Activated CD4-positive, alpha-beta T cell treated with anti-CD3 and anti-CD28 coated beads for 36 hours (primary cell): ENCODE measurements around the gene SYNE1. TPM values are rescaled to one million over a fixed set of nuclear protein-coding genes. Genes with fewer than 3 reads are reported as not detected.
"Not testable (repeated sequence)": the region's sequence is repeated elsewhere in the genome, so short reads cannot be mapped to it uniquely, and the experiment has no call there.

Experiments used
- ATAC-seq: fragments of 200-7000 bp; cut with Tn5 transposase; one replicate; pipeline ENCODE4 v1.10.0; 2021; ENCODE audit warnings: mild to moderate bottlenecking, moderate library complexity
- CTCF ChIA-PET: fragments of 350-600 bp; sonication (Branson Sonifier 250); formaldehyde crosslinking; loops from one replicate; lab custom pipeline; 2021; ENCODE audit warnings: antibody characterized with exemption; lab: Charles Lee
- POLR2A ChIA-PET: fragments of 350-600 bp; sonication (Branson Sonifier 250); formaldehyde crosslinking; loops from one replicate; lab custom pipeline; 2021; ENCODE audit warnings: antibody characterized with exemption, inconsistent platforms; lab: Charles Lee
- DNase-seq: peaks from one replicate; pipeline ENCODE4 v3.0.0-alpha.2; 2020
- H3K27ac Mint-ChIP-seq: one replicate; pipeline ENCODE4 v1.8.0; 2021; ENCODE audit warnings: mixed read lengths
- H3K27me3 Mint-ChIP-seq: one replicate; pipeline ENCODE4 v1.8.0; 2021; ENCODE audit warnings: mixed read lengths
- H3K36me3 Mint-ChIP-seq: one replicate; pipeline ENCODE4 v1.8.0; 2021; ENCODE audit warnings: low read depth, mixed read lengths
- H3K4me1 Mint-ChIP-seq: one replicate; pipeline ENCODE4 v1.8.0; 2021; ENCODE audit warnings: mixed read lengths
- H3K4me3 Mint-ChIP-seq: one replicate; pipeline ENCODE4 v1.8.0; 2021; ENCODE audit warnings: mild to moderate bottlenecking, moderate library complexity, mixed read lengths
- H3K9me3 Mint-ChIP-seq: one replicate; pipeline ENCODE4 v1.8.0; 2021; ENCODE audit warnings: low read depth, mixed read lengths
- intact Hi-C, 2 experiments: fragments of 100-400 bp; cut with DNase I in 1 of 2; cut with micrococcal nuclease in 1 of 2; formaldehyde crosslinking; loops; one replicate each; pipeline versions ENCODE4 v1.14.2 to v1.15.1; 2022 to 2024; cut with DNase I, micrococcal nuclease
- total RNA-seq, 2 experiments: library from RNA; stranded (reverse); gene quantifications; one replicate each; pipeline ENCODE4 v1.2.3, GENCODE V29; 2021

The SYNE1 gene
- total RNA-seq, 2 experiments from 2014 or later, result 20.8 to 21.9 TPM

DNA sequence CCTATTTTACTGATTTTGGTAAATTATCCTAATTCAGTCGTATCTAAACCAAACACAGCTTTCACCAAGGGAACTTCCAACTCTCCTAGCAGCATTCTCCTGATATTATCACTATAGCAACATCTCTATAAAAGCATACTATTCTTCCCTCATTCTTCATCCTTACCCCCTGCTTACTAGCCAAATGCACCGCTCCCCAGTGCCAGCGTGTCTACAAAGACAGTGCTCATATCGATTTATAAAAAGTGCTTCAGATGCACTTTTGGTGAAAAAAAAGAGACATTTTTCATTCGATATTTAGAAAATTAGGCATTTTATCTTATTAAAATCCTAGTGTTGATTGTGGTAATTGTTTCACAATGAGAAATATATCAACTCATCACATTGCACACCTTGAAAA lies 74.0 kb downstream of the SYNE1 start:
- no peak overlapping the region for H3K27ac Mint-ChIP-seq
- intact Hi-C loops, result no loop called here

DNA sequence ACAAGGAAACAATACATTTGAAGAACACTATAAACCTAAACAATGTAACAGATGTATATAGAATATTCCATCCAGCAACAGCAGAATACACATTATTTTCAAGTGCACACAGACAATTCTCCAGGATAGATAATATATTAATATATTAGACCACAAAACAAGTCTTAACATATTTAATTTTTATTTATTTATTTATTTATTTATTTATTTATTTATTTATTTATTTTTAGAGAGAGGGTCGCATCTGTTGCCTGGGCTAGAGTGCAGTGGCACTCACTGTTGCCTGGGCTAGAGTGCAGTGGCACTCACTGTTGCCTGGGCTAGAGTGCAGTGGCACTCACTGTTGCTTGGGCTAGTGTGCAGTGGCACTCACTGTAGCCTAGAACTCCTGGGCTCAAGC lies 78.4 kb downstream of the SYNE1 start:
- H3K27ac Mint-ChIP-seq, H3K36me3 Mint-ChIP-seq, intact Hi-C loops, DNase-seq, H3K4me3 Mint-ChIP-seq, POLR2A ChIA-PET, H3K4me1 Mint-ChIP-seq, ATAC-seq, H3K27me3 Mint-ChIP-seq: not testable (repeated sequence)
- CTCF ChIA-PET, result interaction anchor here (1.3 kb wide), 1 partner anchor 10 kb away, joined by 3 read pairs; no protein-coding TSS in a partner anchor
- H3K9me3 Mint-ChIP-seq, result peaks cover 10% of the 10 kb centered on the region

More for the DNA sequence above, 74.0 kb downstream of the SYNE1 start:
- no peak for DNase-seq
- no peaks in the 10 kb centered on the region for H3K4me1 Mint-ChIP-seq
- peaks cover 2% of the 10 kb centered on the region for H3K9me3 Mint-ChIP-seq
- no peak overlapping the region for H3K4me3 Mint-ChIP-seq
- CTCF ChIA-PET, result no interaction called here
- ATAC-seq, result no peak
- POLR2A ChIA-PET, result no interaction called here
- no peaks in the 10 kb centered on the region for H3K36me3 Mint-ChIP-seq
- no peaks in the 10 kb centered on the region for H3K27me3 Mint-ChIP-seq

DNA sequence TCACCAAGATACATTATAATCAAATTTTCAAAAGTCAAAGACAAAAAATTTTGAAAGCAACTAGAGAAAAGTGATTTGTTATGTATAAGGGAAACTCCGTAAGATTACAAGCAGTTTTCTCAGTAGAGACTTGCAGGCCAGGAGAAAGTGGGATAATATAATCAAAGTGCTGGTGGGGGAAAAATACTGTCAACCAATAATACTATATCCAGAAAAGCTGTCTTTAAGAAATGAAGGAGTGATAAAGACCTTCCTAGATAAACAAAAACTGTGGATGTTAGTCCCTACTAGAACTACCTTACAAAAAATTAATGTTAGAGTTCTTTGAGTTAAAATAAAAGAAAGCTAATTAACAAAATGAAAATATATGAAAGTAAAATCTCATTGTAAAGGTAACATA lies 79.7 kb downstream of the SYNE1 start:
- no peaks in the 10 kb centered on the region for H3K4me1 Mint-ChIP-seq

DNA sequence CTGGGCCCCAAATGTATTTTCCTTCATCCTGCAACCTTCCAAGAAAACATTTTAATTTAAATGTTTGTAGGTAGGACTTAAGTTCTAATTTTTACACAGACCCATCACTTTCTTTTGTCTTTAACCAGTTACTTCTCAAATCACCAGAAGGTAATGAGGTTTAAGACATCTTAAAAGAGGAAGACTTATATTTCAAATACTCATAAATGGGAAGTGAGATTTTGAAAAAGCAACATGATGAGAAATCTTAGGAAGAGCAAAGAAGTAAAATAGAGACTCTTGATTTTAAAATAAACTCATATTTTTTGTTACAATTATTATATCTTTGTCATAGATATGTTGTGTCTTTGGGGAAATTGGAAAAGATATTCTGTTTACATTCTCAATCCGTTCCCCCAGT lies 82.3 kb downstream of the SYNE1 start:
- Mint-ChIP-seq H3K27ac (no peak overlapping the region), H3K4me1 (no peaks in the 10 kb centered on the region), H3K27me3 (peaks cover 9% of the 10 kb centered on the region), H3K36me3 (no peaks in the 10 kb centered on the region), H3K9me3 (peaks cover 10% of the 10 kb centered on the region), H3K4me3 (no peak overlapping the region)
- intact Hi-C loops, result loop anchor here in 1 of 2 experiments (5.0 kb wide), 1 partner anchor 467 kb away; no protein-coding TSS in a partner anchor
- ChIA-PET POLR2A (no interaction called here), CTCF (interaction anchor here (0.7 kb wide), 1 partner anchor 18 kb away, joined by 4 read pairs; no protein-coding TSS in a partner anchor)
- ATAC-seq (no peak), DNase-seq (no peak)

More for the DNA sequence above, 79.7 kb downstream of the SYNE1 start:
- Mint-ChIP-seq H3K4me3 (no peak overlapping the region), H3K27ac (no peak overlapping the region), H3K9me3 (peaks cover 10% of the 10 kb centered on the region), H3K27me3 (peaks cover 5% of the 10 kb centered on the region), H3K36me3 (no peaks in the 10 kb centered on the region)
- no peak for DNase-seq
- no peak for ATAC-seq
- ChIA-PET POLR2A (no interaction called here), CTCF (interaction anchor here (0.6 kb wide), 1 partner anchor 94 kb away, joined by 3 read pairs; no protein-coding TSS in a partner anchor)
- intact Hi-C loops, result no loop called here

DNA sequence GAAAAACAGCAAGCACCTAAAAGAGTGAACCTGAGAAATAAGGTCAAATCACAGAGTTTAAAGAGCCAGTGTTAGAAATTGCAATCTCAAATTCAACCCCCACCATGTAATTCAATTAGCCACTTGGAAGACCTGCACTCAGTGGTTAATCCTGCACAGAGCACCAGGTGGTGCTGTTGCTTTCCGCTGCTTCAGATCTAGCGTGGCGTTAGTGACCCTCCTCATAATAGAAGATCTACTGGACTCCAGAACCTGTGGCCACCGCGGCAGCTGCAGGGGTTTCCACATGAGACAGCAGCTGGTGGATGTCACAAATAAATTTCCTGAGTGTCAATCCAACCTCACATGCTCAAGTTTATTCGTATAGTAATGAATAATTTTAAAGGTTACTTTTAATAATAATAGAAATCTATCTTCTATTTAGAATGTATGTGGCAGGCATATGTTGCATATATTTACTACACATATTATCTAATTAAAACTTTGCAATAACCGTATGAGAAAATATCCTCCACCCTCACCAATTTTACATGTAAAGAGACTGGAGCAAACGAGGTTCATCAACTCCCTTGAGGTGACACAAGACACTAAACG lies 84.4 kb downstream of the SYNE1 start:
- POLR2A ChIA-PET, result no interaction called here
- peaks cover 9% of the 10 kb centered on the region for H3K27me3 Mint-ChIP-seq
- CTCF ChIA-PET, result interaction anchor here (0.7 to 1.4 kb wide), 4 partner anchors 87 to 395 kb away, joined by 3 to 8 read pairs (median 4); no protein-coding TSS in a partner anchor
- DNase-seq (peak; percentile 55), ATAC-seq (peak; percentile 57)
- intact Hi-C loops, result loop anchor here in 1 of 2 experiments (1.0 to 5.0 kb wide), 5 partner anchors 91 to 470 kb away; no protein-coding TSS in a partner anchor
- H3K27ac Mint-ChIP-seq, result no peak overlapping the region
- no peaks in the 10 kb centered on the region for H3K36me3 Mint-ChIP-seq
- H3K9me3 Mint-ChIP-seq, result peaks cover 9% of the 10 kb centered on the region
- no peak overlapping the region for H3K4me3 Mint-ChIP-seq
- H3K4me1 Mint-ChIP-seq, result no peaks in the 10 kb centered on the region

DNA sequence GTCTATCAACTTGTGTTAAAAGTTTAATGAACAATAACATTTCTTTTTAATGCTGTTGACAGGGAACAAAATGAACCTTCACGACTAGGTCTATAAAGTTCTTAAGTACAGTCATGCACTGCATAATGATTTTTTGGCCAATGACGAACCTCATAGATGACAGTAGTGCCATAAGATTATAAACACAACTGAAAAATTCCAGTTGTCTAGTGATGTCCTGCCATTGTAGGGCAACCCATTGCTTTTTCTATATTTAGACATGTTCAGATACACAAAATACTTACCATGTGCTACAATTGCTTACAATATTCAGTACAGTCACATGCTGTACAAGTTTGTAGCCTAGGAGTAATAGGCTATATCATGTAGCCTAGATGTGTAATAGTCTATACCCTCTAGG lies 93.6 kb downstream of the SYNE1 start:
- Mint-ChIP-seq H3K36me3 (no peaks in the 10 kb centered on the region), H3K9me3 (no peaks in the 10 kb centered on the region), H3K4me1 (no peaks in the 10 kb centered on the region), H3K27me3 (peaks cover 2% of the 10 kb centered on the region), H3K4me3 (no peak overlapping the region), H3K27ac (no peak overlapping the region)
- ChIA-PET CTCF (no interaction called here), POLR2A (no interaction called here)
- intact Hi-C loops, result no loop called here
- ATAC-seq (no peak), DNase-seq (no peak)

DNA sequence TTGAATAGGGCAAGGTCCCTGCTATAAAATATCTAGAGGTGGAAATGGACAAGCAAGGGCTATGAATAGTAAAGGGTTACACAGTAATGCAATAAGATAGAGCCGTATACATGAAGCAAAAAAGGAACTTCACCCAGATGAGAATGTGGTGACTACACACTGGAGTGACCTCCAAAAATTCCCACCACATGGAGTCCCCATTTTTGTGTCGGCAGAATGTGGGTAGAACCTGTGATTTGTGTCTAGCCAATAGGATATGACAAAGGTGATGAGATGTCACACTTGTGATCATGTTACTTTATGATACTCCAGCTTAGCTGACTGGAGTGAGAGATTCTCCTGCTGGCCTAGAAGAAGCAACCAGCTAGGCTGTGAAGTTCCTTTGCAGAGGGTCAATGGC lies 96.8 kb downstream of the SYNE1 start:
- ChIA-PET POLR2A (no interaction called here), CTCF (interaction anchor here (0.6 kb wide), 1 partner anchor 224 kb away, joined by 3 read pairs; no protein-coding TSS in a partner anchor)
- H3K27ac Mint-ChIP-seq, result no peak overlapping the region
- no peaks in the 10 kb centered on the region for H3K9me3 Mint-ChIP-seq
- H3K27me3 Mint-ChIP-seq, result peaks cover 10% of the 10 kb centered on the region
- H3K4me3 Mint-ChIP-seq, result no peak overlapping the region
- ATAC-seq (no peak), DNase-seq (no peak)
- intact Hi-C loops, result no loop called here
- H3K36me3 Mint-ChIP-seq, result no peaks in the 10 kb centered on the region
- no peaks in the 10 kb centered on the region for H3K4me1 Mint-ChIP-seq

DNA sequence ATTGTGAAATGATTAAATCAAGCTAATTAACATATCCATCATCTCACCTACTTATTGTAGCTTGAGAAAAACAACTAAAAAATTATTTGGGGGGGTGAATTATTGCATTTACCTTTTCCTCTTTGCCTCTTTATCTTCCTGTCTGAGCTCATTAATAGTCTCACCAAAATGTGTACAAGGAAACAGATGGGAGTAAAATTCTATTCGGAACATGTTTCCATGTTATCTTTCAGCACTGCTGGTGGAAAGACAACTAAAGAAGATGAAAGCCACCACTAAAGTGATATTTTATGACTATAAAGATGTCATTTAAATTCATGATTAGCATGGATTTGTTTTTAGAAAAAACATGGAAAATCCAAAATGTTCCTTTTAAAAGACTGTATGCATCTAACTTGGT lies 102.6 kb downstream of the SYNE1 start:
- no peak overlapping the region for H3K4me3 Mint-ChIP-seq
- H3K36me3 Mint-ChIP-seq, result no peaks in the 10 kb centered on the region
- POLR2A ChIA-PET, result no interaction called here
- no peaks in the 10 kb centered on the region for H3K9me3 Mint-ChIP-seq
- DNase-seq, result no peak
- H3K27ac Mint-ChIP-seq, result no peak overlapping the region
- CTCF ChIA-PET, result no interaction called here
- no peak for ATAC-seq
- H3K4me1 Mint-ChIP-seq, result no peaks in the 10 kb centered on the region
- intact Hi-C loops, result no loop called here
- H3K27me3 Mint-ChIP-seq, result peaks cover 15% of the 10 kb centered on the region

DNA sequence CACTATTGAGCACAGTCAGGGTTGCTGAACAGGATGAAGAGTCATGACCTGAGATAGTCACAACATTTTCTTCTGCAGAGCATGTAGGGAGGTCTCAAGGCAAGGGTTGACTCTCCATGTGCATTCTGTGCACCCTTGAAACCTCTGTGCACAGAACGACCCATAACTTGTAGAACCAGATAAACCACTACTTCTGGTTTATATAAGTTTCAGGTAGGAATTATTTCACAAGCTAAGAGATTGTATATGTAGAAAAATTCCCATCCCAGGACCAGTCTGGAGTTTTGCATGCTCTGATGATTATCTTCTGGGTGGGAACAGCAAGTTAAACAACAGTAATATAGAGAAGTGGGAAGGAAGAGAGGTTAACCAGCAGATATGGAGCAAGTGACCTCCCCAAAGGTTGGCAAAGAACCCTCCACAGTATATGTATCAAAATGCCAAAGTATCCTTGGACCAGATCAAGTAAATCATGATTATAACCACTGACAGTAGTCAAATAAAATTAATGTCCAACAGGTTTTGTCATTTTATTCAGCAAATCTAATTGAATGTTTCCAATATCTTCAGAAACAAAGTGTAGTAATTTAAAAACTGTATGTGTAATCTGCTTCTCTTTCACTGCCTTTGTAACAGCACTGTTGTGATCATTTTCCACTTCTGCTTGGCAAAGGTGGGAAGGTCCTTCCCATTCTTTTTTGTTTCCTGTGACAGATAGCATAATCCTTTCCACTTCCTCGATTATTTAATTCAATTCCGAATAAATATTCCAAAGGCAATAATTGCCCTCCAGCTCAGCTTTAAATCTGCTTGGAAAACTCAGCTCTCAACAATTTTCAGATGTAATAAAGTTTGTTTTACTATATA lies 104.4 kb downstream of the SYNE1 start:
- DNase-seq, result no peak
- intact Hi-C loops, result no loop called here
- Mint-ChIP-seq H3K27ac (no peak overlapping the region), H3K27me3 (peaks cover 17% of the 10 kb centered on the region), H3K9me3 (no peaks in the 10 kb centered on the region), H3K4me1 (no peaks in the 10 kb centered on the region), H3K4me3 (no peak overlapping the region), H3K36me3 (no peaks in the 10 kb centered on the region)
- no peak for ATAC-seq
- ChIA-PET POLR2A (no interaction called here), CTCF (no interaction called here)

DNA sequence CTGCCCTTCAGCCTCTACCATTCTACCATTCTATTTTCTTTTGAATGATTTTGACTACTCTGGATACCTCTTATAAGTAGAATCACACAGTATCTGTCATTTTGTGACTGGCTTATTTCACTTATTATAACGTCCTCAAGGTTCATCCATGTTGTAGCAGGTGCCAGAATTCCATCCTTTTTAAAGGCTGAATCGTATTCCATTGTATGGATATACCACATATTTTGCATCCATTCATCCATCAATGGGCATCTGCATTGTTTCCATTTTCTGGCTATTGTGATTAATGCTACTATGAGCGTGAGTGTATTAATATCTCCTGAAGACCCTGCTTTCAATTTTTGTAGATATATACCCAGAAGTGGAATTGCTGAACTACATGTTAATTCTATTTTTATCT lies 105.5 kb downstream of the SYNE1 start:
- ChIA-PET POLR2A (no interaction called here), CTCF (no interaction called here)
- no peaks in the 10 kb centered on the region for H3K4me1 Mint-ChIP-seq
- no peak overlapping the region for H3K4me3 Mint-ChIP-seq
- H3K9me3 Mint-ChIP-seq, result no peaks in the 10 kb centered on the region
- DNase-seq, result no peak
- intact Hi-C loops, result no loop called here
- ATAC-seq, result no peak
- H3K27me3 Mint-ChIP-seq, result peaks cover 15% of the 10 kb centered on the region
- no peak overlapping the region for H3K27ac Mint-ChIP-seq
- H3K36me3 Mint-ChIP-seq, result no peaks in the 10 kb centered on the region

DNA sequence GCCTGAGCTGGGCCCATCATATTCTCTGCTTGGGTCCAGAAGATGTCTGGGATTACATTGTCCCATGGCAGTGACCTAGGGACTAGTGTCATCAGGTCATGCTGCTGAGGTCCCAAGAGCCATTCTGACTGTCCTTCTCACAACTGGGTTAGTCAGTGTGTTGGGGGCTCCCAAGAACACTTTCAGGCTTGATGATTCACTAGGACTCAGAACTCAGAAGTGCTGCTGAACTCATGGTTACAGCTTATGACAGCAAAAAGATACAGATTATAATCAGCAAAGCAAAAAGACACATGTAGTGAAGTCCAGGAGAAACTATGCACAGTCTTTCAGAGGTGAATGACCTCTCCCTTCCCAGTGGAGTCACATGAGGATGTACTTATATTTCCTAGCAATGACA lies 107.8 kb downstream of the SYNE1 start:
- DNase-seq (no peak), ATAC-seq (no peak)
- intact Hi-C loops, result no loop called here
- peaks cover 10% of the 10 kb centered on the region for H3K27me3 Mint-ChIP-seq
- ChIA-PET CTCF (no interaction called here), POLR2A (no interaction called here)
- no peak overlapping the region for H3K27ac Mint-ChIP-seq
- H3K9me3 Mint-ChIP-seq, result no peaks in the 10 kb centered on the region
- H3K36me3 Mint-ChIP-seq, result no peaks in the 10 kb centered on the region
- H3K4me3 Mint-ChIP-seq, result no peak overlapping the region
- H3K4me1 Mint-ChIP-seq, result no peaks in the 10 kb centered on the region
